ENCODE results near the gene TSPAN13.
"Not testable (repeated sequence)": the region's sequence is repeated elsewhere in the genome, so short reads cannot be mapped to it uniquely, and the experiment has no call there.

The TSPAN13 gene

DNA sequence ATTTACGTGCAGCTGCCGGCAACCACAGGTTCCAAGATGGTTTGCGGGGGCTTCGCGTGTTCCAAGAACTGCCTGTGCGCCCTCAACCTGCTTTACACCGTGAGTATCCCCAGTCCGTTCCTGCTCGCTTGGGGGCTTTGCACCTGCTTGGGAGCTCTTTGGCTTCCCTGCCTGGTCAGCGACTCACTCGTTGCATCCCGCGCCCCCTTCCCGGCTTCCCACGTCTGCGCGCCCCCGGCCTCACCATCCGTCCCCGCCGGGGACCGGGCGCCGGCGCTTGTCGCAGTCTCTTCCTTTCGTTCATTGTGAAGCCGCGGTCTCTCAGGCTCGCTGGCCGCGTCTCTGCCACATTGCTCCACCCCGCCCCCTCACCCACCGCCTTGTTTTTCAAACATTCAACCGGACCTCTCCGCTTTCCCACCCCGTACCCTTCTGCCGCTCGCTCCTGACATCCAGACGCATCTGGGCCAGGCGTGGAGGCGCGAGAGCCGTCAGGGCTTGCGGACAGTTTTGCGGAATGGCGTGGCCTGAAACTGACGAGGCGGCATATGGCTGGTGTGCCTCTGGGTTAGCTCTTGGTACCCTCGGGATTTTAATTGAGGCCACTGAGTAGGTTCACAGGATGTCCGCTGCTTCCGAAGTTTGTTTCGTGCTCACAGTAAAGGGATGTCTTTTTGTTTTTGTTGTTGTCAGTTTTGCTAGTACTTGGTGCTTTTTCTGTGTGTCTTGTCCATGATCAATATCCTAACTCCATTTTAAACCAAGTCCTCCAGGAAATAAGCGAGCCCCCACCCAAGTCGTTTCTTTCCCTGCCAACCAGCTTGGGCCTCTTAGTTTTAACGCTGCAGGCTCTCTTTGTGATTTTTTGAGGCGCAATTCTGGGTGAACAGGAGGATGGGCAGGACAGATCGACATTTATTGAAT is 639 bp downstream of the TSPAN13 start:
- H3K27ac Mint-ChIP-seq: peak overlapping the region; percentile 29
- H3K9me3 Mint-ChIP-seq: no peaks in the 10 kb centered on the region
- no peaks in the 10 kb centered on the region for H3K36me3 Mint-ChIP-seq (ENCODE audit: low read depth)
- DNase-seq: peak; percentile 44
- peaks cover 11% of the 10 kb centered on the region for H3K4me1 Mint-ChIP-seq (ENCODE audit: low read depth)
- peak overlapping the region; percentile 70 for H3K4me3 Mint-ChIP-seq
- peaks cover 49% of the 10 kb centered on the region for H3K27me3 Mint-ChIP-seq

DNA sequence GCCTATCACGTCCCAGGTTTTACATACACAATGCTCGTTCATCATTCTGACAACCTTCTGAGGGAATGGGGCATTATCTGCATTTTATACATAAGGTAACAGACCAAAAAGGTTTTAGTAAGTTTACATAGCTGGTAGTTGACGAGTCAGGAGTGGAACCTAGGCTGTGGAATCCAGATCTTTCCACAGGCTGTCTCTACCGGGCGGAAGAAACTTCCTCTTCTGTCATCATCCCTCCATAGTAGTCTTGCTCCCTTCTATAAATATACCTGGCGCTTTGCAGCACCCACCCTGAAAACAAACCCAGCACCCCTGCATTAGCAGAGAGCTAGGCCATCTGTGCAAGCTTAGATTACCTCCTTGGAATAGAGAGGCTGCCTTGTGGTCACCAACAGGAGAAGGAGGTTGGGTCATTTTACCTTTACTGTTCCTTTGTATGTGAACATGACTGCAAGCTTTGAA is 1.3 kb downstream of the TSPAN13 start:
- Mint-ChIP-seq H3K4me3 (peak overlapping the region; percentile 70), H3K27me3 (peaks cover 49% of the 10 kb centered on the region), H3K36me3 (ENCODE audit: low read depth) (no peaks in the 10 kb centered on the region), H3K9me3 (no peaks in the 10 kb centered on the region), H3K4me1 (ENCODE audit: low read depth) (peaks cover 11% of the 10 kb centered on the region), H3K27ac (no peak overlapping the region)
- DNase-seq: no peak

DNA sequence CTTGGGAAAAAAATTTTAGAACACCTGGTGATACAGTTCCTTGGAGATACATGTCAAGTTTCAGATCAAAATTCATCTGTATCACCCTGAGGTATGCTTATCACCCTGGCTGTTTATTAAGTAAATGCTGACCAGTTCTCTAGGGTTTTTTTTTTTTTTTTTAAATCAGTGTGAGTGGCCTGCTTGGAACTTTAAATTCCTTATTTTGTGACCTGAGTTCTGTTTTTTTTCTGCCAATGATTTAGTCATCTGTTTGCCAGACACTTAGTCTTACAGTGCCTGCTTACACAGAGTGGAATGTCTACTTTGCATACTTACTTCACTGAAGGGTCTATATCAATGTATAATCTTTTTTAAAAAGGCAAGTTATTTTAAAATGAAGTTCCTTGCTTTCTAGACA is 1.8 kb downstream of the TSPAN13 start:
- no peaks in the 10 kb centered on the region for H3K36me3 Mint-ChIP-seq (ENCODE audit: low read depth)
- no peak for DNase-seq
- H3K27me3 Mint-ChIP-seq: peaks cover 48% of the 10 kb centered on the region
- H3K4me3 Mint-ChIP-seq: no peak overlapping the region
- no peaks in the 10 kb centered on the region for H3K9me3 Mint-ChIP-seq
- H3K4me1 Mint-ChIP-seq (ENCODE audit: low read depth): peaks cover 11% of the 10 kb centered on the region
- no peak overlapping the region for H3K27ac Mint-ChIP-seq

DNA sequence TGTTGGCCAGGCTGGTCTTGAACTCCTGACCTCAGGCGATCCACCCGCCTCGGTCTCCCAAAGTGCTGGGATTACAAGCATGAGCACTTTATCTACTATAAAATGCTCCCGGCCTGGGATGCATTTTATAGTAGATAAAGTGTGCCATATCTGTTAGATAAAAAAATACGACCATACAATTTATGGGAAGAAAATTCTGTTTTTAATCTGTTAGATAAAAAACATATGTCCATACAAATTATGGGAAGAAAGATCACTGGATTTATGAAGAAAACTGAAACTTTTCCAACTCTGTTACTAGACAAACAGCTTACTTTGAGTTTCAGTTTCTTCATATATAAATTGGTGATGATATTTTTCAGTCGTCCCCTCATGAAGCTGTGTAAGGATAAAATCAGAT is 4.5 kb downstream of the TSPAN13 start:
- DNase-seq: no peak
- no peaks in the 10 kb centered on the region for H3K36me3 Mint-ChIP-seq (ENCODE audit: low read depth)
- peaks cover 36% of the 10 kb centered on the region for H3K27me3 Mint-ChIP-seq
- H3K27ac Mint-ChIP-seq: no peak overlapping the region
- H3K4me1 Mint-ChIP-seq (ENCODE audit: low read depth): peaks cover 11% of the 10 kb centered on the region
- H3K9me3 Mint-ChIP-seq: no peaks in the 10 kb centered on the region
- H3K4me3 Mint-ChIP-seq: no peak overlapping the region

DNA sequence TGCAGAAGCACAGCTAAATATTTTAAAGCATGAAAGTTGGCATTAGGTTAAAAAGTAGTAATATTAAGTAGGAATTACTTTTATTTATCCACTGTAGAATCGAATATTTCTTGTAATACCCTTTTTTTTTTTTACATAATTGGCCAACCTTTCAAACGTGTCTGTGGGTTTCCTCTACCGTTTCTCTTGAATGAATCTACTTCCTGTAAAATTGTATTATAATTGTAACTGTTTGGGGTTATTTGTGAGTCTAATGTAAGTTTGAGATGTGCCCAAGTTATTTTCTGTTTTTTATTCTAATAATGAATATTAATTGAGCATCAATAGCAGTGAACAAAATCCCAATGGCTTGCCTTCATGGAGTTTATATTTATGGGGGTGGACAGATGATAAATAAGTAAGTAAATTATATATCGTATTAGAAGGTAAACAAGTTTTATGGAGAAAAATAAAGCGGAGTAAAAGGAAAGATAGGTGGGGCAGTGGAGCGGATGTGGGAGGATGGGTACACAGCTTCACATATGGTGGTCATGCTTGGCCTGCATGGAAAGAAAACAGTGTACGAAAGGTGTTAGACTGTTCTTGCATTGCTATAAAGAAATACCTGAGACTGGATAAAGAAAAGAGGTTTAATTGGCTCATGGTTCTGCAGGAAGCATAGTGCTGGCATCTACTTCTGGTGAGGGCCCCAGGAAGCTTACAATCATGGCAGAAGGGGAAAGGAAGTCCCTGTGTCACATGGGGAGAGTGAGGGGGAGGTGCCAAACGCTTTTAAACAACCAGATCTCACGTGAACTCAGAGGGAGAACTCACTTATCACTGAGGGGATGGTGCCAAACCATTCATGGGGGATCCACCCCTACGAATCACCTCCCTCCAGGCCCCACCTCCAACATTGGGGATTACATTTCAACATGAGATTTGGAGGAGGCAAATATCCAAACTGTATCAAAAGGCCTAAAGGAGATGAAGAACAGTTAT is 5.4 kb downstream of the TSPAN13 start:
- DNase-seq: no peak
- Mint-ChIP-seq H3K36me3 (ENCODE audit: low read depth) (no peaks in the 10 kb centered on the region), H3K4me1 (ENCODE audit: low read depth) (peaks cover 8% of the 10 kb centered on the region), H3K9me3 (no peaks in the 10 kb centered on the region), H3K4me3 (no peak overlapping the region), H3K27me3 (peaks cover 31% of the 10 kb centered on the region), H3K27ac (no peak overlapping the region)

DNA sequence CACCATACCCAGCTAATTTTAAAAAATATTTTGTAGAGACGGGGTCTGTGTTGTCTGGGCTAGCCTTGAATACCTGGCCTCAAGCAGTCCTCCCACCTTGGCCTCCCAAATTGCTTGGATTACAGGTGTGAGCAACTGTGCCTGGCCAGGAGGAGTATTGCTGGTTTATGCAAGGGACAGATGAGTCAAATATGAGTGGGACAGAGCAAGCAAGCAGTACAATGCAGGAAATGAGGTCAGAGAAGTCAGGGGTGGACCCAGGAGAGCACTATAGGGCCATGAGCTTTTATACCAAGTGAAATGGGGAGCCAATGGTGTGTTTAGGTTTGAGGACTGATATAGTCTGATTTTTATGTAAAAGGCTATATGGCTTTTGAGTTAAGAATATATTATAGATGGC is 6.3 kb downstream of the TSPAN13 start:
- Mint-ChIP-seq H3K4me1 (ENCODE audit: low read depth) (peaks cover 2% of the 10 kb centered on the region), H3K27ac (no peak overlapping the region), H3K36me3 (ENCODE audit: low read depth) (no peaks in the 10 kb centered on the region), H3K4me3 (no peak overlapping the region), H3K27me3 (peaks cover 22% of the 10 kb centered on the region), H3K9me3 (no peaks in the 10 kb centered on the region)
- no peak for DNase-seq

DNA sequence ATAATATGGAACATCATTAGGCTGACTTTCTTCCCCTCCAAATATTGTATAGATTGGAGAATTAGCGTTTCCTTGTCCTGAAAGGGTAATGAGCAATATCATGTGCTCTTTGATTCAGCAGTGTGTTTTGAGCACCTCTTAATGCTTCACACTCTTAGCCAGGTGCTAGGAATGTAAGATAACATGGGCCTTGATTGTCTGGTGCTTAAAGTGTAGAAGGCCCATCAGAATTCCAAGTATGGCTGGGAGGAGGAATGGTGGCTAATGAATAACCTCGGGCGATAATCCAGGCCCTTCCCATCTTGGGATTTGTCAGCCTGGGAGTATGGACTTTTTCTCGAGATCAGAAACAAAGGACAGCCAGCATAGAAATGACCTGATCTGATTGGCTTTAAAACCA is 8.6 kb downstream of the TSPAN13 start:
- DNase-seq: no peak
- Mint-ChIP-seq H3K36me3 (ENCODE audit: low read depth) (no peaks in the 10 kb centered on the region), H3K27ac (no peak overlapping the region), H3K4me3 (no peak overlapping the region), H3K9me3 (no peaks in the 10 kb centered on the region), H3K4me1 (ENCODE audit: low read depth) (peaks cover 2% of the 10 kb centered on the region), H3K27me3 (no peaks in the 10 kb centered on the region)

DNA sequence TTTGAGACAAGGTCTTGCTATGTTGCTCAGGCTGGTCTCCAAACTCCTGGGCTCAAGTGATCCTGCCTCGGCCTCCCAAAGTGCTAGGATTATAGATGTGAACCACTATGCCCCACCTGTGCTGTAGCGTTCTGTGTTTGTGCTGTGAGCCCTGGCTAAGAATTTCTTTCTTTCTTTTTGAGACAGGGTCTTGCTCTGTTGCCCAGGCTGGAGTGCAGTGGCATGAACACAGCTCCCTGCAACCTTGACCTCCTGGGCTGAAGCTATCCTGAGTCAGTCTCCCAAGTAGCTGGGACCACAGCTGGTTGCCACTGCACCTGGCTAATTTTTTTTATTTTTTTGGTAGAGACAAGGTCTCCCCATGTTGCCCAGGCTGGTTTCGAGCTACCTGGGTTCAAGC is 11.4 kb downstream of the TSPAN13 start:
- Mint-ChIP-seq H3K4me1 (ENCODE audit: low read depth) (no peaks in the 10 kb centered on the region), H3K27me3 (no peaks in the 10 kb centered on the region), H3K4me3 (no peak overlapping the region), H3K9me3 (no peaks in the 10 kb centered on the region), H3K27ac (no peak overlapping the region), H3K36me3 (ENCODE audit: low read depth) (no peaks in the 10 kb centered on the region)
- no peak for DNase-seq

DNA sequence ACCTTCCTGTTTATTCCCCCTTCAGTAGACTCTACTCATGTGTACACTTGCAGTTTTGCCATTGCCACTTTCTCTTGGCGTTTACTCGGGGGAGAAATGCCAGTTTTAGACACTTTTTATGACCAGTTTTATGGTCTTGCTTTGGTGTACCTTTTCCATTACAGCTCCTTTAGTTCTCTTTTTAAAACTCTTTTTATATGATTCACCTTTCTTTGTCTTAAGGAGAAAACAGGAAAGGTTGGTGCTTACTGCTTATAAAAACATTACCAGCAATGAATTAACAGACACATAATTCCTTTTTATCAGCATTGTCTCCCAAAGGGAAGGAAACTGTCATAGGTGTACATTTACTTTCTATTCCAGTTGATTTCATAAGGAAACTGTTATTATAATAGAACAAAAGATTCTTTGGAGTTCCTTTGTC is 11.9 kb downstream of the TSPAN13 start:
- Mint-ChIP-seq H3K4me1 (ENCODE audit: low read depth) (no peaks in the 10 kb centered on the region), H3K4me3 (no peak overlapping the region), H3K27ac (no peak overlapping the region), H3K27me3 (peaks cover 1% of the 10 kb centered on the region), H3K36me3 (ENCODE audit: low read depth) (no peaks in the 10 kb centered on the region), H3K9me3 (no peaks in the 10 kb centered on the region)
- no peak for DNase-seq

DNA sequence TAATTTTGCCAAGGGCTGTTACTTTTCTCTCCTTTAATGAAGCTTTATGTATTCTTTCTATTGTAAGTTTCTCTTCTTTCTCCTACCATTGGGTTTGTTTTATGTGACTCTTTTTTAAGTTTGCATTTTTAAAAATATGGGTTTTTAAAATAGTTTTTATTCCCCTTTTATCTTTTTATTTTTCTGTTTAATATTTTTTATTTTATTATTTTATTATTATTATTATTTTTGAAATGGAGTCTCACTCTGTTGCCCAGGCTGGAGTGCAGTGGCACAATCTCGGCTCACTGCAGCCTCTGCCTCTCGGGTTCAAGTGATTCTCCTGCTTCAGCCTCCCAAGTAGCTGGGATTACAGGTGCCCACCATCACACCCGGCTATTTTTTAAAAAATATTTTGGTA is 16.4 kb downstream of the TSPAN13 start:
- peaks cover 16% of the 10 kb centered on the region for H3K27me3 Mint-ChIP-seq
- H3K27ac Mint-ChIP-seq; H3K9me3 Mint-ChIP-seq; DNase-seq; H3K4me3 Mint-ChIP-seq; H3K4me1 Mint-ChIP-seq (ENCODE audit: low read depth); H3K36me3 Mint-ChIP-seq (ENCODE audit: low read depth): not testable (repeated sequence)

DNA sequence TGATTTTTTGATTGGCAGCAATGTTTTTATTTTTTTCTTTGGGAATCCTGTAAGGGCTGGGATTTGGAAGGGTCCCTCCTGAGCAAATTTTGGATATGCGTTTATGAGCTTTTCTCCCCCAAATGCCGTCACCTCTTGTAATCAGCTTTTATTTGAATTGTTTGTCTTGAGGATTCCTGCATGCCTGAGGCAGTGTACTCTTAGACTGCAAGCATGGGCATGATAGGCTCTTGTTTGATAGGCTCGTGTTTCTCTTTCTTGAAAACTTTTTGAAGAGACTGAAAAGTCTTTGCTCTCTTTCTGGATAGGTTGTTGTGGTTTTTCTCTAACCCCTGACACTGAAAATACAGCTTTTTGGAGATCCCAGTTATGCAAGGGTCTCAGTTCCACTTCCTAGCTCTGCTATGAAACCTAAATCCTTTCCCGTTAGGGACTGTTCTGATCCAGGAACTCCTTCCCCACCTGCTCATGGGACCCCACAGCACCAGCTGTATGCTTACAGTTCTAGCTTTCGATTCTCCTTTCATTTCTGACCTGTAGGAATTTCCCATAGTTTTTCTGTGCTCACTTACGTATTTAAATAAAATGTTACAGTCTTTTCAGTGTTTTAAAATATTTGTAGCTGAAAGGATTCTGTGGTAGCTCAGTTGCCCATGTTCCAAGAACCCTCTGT is 17.2 kb downstream of the TSPAN13 start:
- H3K27ac Mint-ChIP-seq: no peak overlapping the region
- H3K4me3 Mint-ChIP-seq: no peak overlapping the region
- no peaks in the 10 kb centered on the region for H3K36me3 Mint-ChIP-seq (ENCODE audit: low read depth)
- H3K27me3 Mint-ChIP-seq: peaks cover 16% of the 10 kb centered on the region
- H3K4me1 Mint-ChIP-seq (ENCODE audit: low read depth): no peaks in the 10 kb centered on the region
- H3K9me3 Mint-ChIP-seq: no peaks in the 10 kb centered on the region
- DNase-seq: no peak

DNA sequence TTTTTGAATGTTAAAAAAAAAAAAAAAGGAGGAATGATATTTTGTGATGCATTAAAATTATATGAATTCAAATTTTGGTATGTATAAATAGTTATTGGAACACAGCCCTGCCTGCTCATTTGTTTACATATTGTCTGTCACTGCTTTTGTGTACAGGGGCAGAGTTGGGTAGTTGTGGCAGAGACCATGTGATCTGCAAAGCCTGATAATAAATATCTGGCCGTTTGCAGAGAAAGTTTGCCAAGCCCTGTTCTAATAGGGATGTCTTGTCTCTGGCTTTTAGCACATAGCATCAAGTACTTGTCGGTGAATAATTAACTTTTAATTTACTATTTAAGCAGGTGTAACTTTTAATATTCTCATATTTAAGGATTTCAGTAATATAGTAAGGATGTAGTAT is 19.8 kb downstream of the TSPAN13 start:
- Mint-ChIP-seq H3K4me1 (ENCODE audit: low read depth) (no peaks in the 10 kb centered on the region), H3K4me3 (no peak overlapping the region), H3K27me3 (peaks cover 16% of the 10 kb centered on the region), H3K27ac (no peak overlapping the region), H3K36me3 (ENCODE audit: low read depth) (no peaks in the 10 kb centered on the region), H3K9me3 (no peaks in the 10 kb centered on the region)
- no peak for DNase-seq

DNA sequence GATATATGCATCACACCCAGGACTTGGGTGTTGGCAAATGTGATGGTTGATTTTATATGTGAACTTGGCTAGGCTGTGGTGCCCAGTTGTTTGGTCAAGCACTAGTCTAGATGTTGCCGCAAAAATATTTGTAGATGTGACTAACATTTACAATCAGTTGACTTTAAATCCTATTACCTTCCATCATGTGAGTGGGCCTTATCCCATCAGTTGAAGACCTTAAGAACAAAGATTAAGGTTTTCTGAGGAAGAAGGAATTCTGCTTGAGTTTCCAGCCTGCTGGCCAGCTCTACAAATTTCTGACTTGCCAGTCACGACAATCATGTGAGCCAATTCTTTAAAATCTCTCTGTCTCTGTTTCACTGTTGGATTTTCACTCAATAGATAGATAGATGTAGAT is 20.3 kb downstream of the TSPAN13 start:
- Mint-ChIP-seq H3K4me3 (no peak overlapping the region), H3K27me3 (peaks cover 16% of the 10 kb centered on the region), H3K4me1 (ENCODE audit: low read depth) (no peaks in the 10 kb centered on the region), H3K27ac (no peak overlapping the region), H3K36me3 (ENCODE audit: low read depth) (no peaks in the 10 kb centered on the region), H3K9me3 (no peaks in the 10 kb centered on the region)
- no peak for DNase-seq

DNA sequence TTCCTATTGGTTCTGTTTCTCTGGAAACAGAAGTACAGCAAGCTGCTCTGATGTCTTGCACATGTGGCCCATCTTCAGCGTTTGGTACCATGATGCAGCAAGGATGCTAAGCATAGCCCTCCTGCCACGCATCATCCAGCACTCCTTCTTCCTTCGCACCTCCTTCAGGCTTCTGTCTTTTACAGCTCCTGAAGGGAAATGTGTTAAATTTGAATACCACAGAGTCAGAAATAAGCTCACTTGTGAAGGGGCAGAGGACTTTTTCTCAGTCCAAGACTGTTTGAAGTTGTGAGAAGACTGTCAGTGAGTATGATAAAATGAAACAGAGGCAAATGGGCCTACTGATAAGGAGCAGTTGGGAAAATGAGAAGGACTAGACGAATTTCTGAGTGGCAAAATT is 20.7 kb downstream of the TSPAN13 start:
- Mint-ChIP-seq H3K27ac (no peak overlapping the region), H3K4me3 (no peak overlapping the region), H3K36me3 (ENCODE audit: low read depth) (no peaks in the 10 kb centered on the region), H3K9me3 (no peaks in the 10 kb centered on the region), H3K4me1 (ENCODE audit: low read depth) (no peaks in the 10 kb centered on the region), H3K27me3 (peaks cover 16% of the 10 kb centered on the region)
- no peak for DNase-seq

Measured in activated T-cell treated with anti-CD3 and anti-CD28 coated beads, Interleukin-2, amount 50 U/mL, for 24 hours (primary cell).